Upper lobe of right lung (tissue), 1 donor: ENCODE measurements around the gene BUB1. TPM values are rescaled to one million over a fixed set of nuclear protein-coding genes. Genes with fewer than 3 reads are reported as not detected.
"Not testable (repeated sequence)": the region's sequence is repeated elsewhere in the genome, so short reads cannot be mapped to it uniquely, and the experiment has no call there.

Source experiments
- ATAC-seq: fragments of 200-7000 bp; cut with Tn5 transposase; one replicate; pipeline ENCODE4 v1.9.1; 2020; ENCODE audit warnings: mild to moderate bottlenecking, moderate library complexity
- DNase-seq: peaks from one replicate; pipeline ENCODE4 v3.0.0-alpha.2; 2020
- H3K27ac ChIP-seq: fragments of 200-600 bp; one replicate; pipeline ENCODE4 v1.8.0; 2022
- H3K27me3 ChIP-seq: fragments of 200-600 bp; one replicate; pipeline ENCODE4 v1.8.0; 2022; ENCODE audit warnings: mild to moderate bottlenecking
- H3K36me3 ChIP-seq: fragments of 200-600 bp; one replicate; pipeline ENCODE4 v1.8.0; 2022
- H3K4me1 ChIP-seq: fragments of 200-600 bp; one replicate; pipeline ENCODE4 v1.8.0; 2022
- H3K4me3 ChIP-seq: fragments of 200-600 bp; one replicate; pipeline ENCODE4 v1.8.0; 2022; ENCODE audit warnings: mild to moderate bottlenecking
- H3K9me3 ChIP-seq: fragments of 200-600 bp; one replicate; pipeline ENCODE4 v1.8.0; 2022
- intact Hi-C: fragments of 100-400 bp; cut with DNase I; formaldehyde crosslinking; loops from one replicate; pipeline ENCODE4 v1.11.0; 2022
- total RNA-seq: library from RNA; stranded (reverse); fragmentation: NEBNext Ultra II Directional; extraction: Animal tissue kit (Norgen Biotek cat#: 25700); gene quantifications from one replicate; pipeline ENCODE4 v1.2.1, GENCODE V29; 2021
- donor health status: DM: no; HTN: yes; CAD: no; lungs with severe emphysema.

BUB1 gene
- total RNA-seq, 1 donor from 2014 or later = 2.4 TPM

DNA sequence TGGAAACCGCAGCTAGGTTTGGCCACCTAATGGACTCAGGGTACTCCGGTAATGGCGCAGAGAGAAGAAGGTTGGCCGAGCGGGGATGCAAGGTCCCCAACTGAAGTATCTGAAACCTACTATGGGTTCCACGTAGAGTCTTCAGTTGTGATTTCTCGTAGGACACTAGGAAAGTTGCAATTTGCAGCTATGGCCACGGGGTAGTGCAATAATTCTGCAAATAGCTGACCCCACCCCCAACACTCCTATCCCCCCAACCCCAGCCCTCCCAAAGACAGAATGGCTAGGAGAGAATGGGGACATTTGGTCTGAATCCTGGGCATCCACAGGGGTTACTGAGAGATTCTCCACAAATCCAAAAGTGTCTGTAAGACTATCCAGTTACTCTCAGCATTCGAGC is 75.7 kb downstream of the BUB1 start:
- H3K9me3 ChIP-seq, H3K4me1 ChIP-seq, H3K27ac ChIP-seq, DNase-seq, H3K4me3 ChIP-seq, intact Hi-C loops, H3K36me3 ChIP-seq, H3K27me3 ChIP-seq, ATAC-seq: not testable (repeated sequence)

DNA sequence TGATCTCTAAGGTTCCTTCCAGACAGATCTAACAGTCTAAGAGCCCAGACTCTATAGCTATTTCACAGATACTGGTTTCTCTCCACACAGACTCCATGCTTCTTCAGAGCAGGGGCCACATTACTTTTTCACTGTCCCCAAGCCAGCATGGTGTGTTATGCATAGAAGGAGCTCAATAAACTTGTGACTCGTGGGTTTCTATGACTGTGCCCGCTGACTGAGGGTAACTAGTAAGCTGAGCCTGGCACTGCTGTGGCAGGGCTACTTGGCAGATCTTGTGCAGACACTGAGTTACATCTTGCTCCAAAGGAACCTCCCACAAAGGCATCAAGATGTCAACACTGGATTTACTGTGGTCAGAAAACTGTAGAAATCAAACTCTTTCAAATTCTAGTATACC is 85.9 kb downstream of the BUB1 start:
- H3K9me3 ChIP-seq, H3K4me1 ChIP-seq, intact Hi-C loops, H3K36me3 ChIP-seq, H3K27ac ChIP-seq, H3K27me3 ChIP-seq, H3K4me3 ChIP-seq, ATAC-seq, DNase-seq: not testable (repeated sequence)

DNA sequence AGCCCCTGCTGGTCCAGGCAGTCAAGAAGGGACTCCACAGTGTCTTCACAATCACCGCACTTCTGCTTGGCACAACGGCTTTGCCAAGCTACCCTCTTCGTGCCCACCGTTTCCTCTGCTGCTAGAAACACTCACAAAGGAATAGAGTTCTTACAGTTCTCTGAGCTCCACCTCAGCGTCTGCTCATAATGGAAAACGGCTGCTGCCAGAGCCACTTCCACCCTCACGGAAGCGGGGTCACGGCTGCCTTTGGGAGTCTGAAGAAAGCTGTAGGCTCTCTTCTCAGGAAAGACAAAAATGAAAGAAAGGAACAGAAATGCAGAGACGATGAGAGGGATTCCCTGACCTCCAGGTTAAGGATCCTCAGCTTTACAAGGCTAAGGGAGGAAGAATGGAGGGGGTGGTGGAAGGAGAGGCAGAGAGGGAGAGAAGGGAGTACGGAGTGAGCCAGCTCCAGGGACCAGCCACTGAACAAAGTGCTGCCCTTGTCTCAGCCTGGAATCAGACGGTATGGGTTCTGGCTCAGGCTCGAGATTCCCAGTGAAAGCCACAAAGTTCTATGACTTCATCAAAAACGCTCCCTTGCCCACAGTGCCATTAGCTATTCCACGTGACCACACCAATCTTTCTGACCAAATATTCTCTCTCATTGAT is 88.1 kb downstream of the BUB1 start:
- H3K4me1 ChIP-seq, H3K9me3 ChIP-seq, ATAC-seq, H3K27me3 ChIP-seq, H3K4me3 ChIP-seq, DNase-seq, H3K36me3 ChIP-seq, H3K27ac ChIP-seq, intact Hi-C loops: not testable (repeated sequence)

DNA sequence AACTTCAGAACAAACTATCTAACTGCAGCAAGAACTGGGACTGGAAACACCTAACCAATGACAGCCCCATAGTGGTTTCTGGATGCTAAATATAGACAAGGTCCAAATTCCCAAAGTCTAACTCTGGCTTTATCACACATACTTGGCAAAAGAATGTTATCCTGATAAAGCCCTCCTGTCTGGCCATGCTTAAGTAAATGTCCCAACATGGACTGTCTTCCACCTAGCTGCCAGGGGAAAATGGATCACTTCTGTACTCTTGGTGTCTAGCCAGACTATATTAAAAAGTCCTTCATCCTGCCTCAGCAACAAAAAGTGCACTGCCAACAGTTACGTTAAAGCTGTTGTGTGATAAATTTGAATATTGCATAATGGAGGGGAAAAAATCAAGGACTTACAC is 89.3 kb downstream of the BUB1 start:
- H3K9me3 ChIP-seq, H3K27me3 ChIP-seq, H3K4me3 ChIP-seq, DNase-seq, ATAC-seq, H3K4me1 ChIP-seq, intact Hi-C loops, H3K36me3 ChIP-seq, H3K27ac ChIP-seq: not testable (repeated sequence)

Other genes with a start within 250 kb of the BUB1 start
- gene LIMS4, start 205.2 kb downstream of the BUB1 start, total RNA-seq = 2.1 TPM
- gene RGPD6, start 100.8 kb downstream of the BUB1 start, total RNA-seq = 15.1 TPM
- gene ACOXL, start 54.5 kb upstream of the BUB1 start, total RNA-seq = 47.5 TPM